Stimulated activated CD8-positive, alpha-beta memory T cell treated with anti-CD3 and anti-CD28 coated beads, Interleukin-4, amount 100 ng/mL, for 4 hours (primary cell): ENCODE measurements around the gene CLCN1.
A peak's percentile ranks its signal among the peaks of the same experiment; 100 is the strongest.

Experiments
- DNase-seq, 2 donors: peaks; one replicate each; pipeline ENCODE4 v3.0.0-alpha.2; 2020; ENCODE audit warnings: low read depth in 2 of 2, low spot score in 1 of 2

CLCN1 gene

GRCh38 chr7:143292876-143293275, 23.0 kb upstream of the CLCN1 start:
- DNase-seq, result no peak

DNA sequence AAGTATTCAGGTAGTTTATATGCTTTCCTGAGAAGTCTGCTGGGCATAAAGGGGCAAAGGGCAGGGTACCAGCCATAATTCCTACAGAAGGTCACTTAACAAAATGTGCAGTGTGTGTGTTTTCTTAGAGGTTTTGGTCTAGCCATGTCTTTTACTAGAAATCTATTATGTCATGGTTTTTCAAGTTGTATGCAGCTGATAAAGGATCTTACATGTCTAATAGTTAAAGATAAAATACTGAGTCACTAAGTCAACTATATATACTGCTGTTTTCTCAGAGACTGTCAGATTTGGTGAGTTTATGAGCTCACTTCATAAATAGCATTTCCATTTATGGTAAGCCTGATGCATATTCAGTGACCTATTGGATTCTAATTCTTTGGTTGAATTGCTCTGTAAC, 20.0 kb upstream of the CLCN1 start:
- DNase-seq, result no peak

- no peak for DNase-seq
Observed at GRCh38 chr7:143296686-143297085, 19.2 kb upstream of the CLCN1 start.

GRCh38 chr7:143299346-143299745, 16.6 kb upstream of the CLCN1 start:
- DNase-seq, result no peak

- peak; percentile 23 to 35 for DNase-seq
Observed at GRCh38 chr7:143299840-143300239, 16.1 kb upstream of the CLCN1 start.

DNA sequence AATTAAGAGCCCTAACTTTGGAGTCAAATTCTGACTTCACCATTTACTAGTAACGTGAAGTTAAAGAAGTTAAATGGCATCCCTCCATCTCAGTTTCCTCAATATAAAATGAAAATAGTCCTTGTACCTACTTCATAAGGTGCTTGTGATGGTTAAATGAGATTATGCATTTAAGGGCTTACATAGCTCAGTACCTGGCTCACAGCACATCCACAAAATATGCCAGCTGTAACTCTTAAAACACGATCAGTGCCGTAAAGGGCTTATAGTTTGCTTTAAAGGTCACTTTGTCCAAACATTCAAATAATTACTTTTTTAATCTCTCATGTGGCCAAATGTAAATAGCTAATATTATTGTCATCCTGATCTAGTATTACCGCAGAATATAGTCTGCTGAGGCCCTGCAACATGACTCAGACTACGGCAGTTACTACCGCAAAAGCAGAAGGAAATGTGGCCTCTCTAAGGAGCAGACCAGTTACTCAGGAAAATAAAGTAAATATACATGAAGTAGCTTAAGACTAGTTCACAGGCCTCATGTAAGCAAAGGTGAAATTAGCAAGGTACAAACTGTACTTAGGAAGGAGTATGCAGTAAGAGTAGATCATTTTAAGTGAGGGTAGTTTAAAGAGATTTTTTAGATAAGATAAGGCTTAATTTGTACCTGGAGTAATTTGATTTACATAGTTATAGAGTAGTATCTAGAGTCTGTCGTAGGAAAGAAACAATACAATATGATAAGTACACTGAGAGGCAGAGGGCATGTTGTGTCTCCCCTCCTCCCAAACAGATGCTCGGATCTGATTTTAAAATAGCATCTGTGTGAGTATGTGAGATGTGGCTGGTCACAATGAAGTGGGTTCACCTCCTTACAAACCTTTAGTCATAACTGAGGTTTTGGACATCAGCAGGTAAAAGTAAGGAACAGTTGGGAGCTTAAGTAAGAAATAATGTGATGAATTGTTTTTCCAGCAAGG, 14.7 kb upstream of the CLCN1 start:
- no peak for DNase-seq

DNA sequence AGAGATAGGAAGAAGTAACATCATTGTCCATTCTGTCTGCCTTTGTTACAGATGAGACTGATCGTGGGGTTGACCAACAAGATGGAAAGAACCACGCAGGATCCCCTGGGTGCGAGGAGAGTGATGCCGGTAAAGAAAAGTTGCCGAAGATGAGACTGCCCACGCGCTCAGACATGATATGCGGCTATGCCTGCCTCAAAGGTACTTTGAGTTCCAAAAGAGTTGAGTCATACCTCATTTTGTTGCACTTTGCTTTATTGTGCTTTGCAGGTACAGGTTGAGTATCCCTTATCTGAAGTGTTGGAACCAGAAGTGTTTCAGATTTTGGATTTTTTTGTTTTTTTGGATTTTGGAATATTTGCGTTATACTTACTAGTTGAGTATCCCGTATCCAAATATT, 12.2 kb upstream of the CLCN1 start:
- no peak for DNase-seq

DNA sequence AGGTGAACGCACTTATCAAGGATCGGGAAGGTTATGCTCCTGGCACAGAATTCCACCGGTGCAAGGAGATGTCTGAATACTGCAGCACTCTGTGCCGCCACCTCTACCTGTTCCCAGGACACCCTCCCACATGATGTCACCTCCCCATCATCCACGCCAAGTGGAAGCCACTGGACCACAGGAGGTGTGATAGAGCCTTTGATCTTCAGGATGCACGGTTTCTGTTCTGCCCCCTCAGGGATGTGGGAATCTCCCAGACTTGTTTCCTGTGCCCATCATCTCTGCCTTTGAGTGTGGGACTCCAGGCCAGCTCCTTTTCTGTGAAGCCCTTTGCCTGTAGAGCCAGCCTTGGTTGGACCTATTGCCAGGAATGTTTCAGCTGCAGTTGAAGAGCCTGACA, 11.0 kb upstream of the CLCN1 start:
- no peak for DNase-seq

DNA sequence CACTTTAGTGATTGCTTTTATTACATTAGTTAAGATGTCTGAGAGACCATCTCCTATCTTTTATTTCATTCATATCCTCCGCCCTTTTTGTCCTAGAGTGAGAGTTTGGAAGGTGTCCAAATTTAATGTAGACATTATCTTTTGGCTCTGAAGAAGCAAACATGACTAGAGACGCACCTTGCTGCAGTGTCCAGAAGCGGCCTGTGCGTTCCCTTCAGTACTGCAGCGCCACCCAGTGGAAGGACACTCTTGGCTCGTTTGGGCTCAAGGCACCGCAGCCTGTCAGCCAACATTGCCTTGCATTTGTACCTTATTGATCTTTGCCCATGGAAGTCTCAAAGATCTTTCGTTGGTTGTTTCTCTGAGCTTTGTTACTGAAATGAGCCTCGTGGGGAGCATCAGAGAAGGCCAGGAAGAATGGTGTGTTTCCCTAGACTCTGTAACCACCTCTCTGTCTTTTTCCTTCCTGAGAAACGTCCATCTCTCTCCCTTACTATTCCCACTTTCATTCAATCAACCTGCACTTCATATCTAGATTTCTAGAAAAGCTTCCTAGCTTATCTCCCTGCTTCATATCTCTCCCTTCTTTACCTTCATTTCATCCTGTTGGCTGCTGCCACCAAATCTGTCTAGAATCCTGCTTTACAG, 10.4 kb upstream of the CLCN1 start:
- peak; percentile 34 to 60 for DNase-seq

DNA sequence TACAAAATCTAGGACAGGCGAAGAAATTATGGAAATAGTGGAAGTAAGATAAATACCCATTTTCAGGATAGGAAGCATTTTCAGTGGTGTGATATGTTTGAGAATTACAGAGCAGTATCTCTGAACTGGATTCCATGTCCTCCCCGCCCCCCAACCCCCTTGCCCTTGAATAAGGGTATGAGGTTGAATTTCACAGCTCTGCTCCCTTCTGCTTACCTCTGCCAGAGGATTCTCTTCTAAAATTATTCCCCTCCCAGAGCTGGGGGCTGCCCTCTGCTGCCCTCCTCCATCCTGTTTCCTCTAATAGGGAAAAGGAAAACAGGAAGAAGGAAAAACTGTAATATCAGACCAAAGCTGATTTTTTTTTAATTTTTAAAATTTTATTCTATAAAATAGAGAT, 7.3 kb upstream of the CLCN1 start:
- no peak for DNase-seq

GRCh38 chr7:143314127-143314526, 1.8 kb upstream of the CLCN1 start:
- no peak for DNase-seq

DNA sequence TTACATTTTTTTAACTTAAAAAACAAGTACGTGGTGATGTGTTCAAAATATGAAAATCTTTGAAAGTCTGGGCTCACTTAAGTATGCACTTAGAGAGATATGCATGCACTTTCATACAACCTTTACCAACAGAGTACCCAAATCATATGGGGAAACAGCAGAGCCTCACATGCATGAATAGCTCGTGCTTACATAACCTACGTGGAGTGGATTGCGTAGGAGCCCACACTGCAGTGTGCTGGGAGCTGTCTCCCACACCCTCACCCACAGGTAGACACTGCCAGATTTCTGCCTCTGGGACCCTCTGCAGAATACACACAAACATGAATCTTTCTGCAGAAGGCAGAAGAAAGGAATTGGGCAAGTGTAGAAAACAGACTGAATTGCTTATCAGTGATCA, 581 bp downstream of the CLCN1 start:
- DNase-seq, result no peak

DNA sequence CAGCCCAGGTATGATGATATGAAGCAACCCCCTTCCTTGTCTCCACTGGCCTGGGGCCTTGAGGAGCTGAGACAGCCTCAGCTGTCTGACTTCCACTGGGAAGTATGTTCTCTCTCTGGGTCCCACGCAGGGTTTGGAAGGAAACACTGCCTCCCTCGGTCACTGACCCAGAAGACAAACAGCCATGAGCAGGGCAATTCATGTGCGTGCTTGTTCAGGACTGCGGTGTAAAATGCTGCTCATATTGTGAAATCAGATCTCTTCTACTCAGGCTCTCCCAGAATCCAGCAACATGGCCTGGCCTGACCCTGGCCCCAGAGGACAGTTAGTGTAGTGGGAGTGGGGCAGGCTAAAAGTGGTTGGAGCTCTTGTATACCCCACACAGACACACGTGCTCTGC, 2.8 kb downstream of the CLCN1 start:
- DNase-seq, result no peak

DNA sequence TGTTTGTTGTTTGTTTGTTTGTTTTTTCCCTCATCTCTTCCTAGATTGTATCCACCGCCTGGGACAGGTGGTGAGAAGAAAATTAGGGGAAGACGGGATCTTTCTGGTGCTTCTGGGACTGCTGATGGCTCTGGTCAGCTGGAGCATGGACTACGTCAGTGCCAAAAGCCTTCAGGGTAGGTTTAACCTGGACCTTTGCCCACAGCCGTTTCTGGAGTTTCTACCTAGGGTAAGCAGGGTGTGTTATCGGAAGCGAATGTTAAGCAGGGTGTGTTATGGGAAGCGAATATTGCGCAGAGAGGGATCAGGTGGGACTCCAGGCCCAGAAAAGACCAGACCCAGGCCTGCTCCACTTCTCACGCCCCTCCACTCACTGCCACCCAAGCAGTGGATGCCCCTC, 4.7 kb downstream of the CLCN1 start:
- DNase-seq, result no peak

- DNase-seq, result no peak
Observed at GRCh38 chr7:143321242-143321641, 5.3 kb downstream of the CLCN1 start.

- no peak for DNase-seq
Observed at GRCh38 chr7:143321734-143322133, 5.8 kb downstream of the CLCN1 start.

- DNase-seq, result no peak
Observed at GRCh38 chr7:143322760-143323633, 7.1 kb downstream of the CLCN1 start.

GRCh38 chr7:143323653-143324052, 7.7 kb downstream of the CLCN1 start:
- no peak for DNase-seq

DNA sequence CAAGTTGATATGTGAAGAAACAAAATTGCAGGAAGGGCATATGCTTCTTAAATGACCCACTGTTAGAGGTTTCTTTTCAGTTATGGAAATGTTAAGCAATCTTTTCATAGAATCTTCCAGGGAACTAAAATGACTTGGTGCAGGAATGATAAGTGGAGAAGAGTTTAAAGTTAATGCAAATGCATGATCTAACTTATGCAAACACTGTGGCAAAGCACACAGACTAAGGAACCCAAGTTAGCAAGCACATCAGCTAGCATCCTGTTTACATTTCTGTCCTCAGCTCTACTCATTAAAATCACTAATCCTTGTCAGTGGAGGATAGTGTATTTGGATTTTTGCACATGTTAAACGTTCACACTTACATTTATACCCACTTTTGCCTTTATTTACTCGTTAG, 9.3 kb downstream of the CLCN1 start:
- DNase-seq, result no peak

GRCh38 chr7:143327903-143328302, 12.0 kb downstream of the CLCN1 start:
- DNase-seq, result no peak

GRCh38 chr7:143329471-143330170, 13.7 kb downstream of the CLCN1 start:
- DNase-seq, result no peak
